Immature natural killer cell (primary cell): Measurements from ENCODE around the gene TEAD3. TPM values are rescaled to one million over a fixed set of nuclear protein-coding genes. Genes with fewer than 3 reads are reported as not detected.
A peak's percentile ranks its signal among the peaks of the same experiment; 100 is the strongest.

Experiments used
- DNase-seq, 3 donors: peaks; one replicate each; pipeline ENCODE4 v3.0.0; 2022; ENCODE audit warnings: mixed read lengths in 1 of 3
- H3K27ac Mint-ChIP-seq, 6 donors: one replicate each; pipeline ENCODE4 v1.8.0; 2020; ENCODE audit warnings: mixed read lengths in 6 of 6, mild to moderate bottlenecking in 5 of 6, inconsistent platforms in 4 of 6, moderate library complexity in 3 of 6
- H3K27me3 Mint-ChIP-seq, 3 donors: one replicate each; pipeline ENCODE4 v1.8.0; 2020 to 2021; ENCODE audit warnings: low read depth in 3 of 3, mild to moderate bottlenecking in 3 of 3, mixed read lengths in 3 of 3, moderate library complexity in 3 of 3, inconsistent platforms in 1 of 3
- H3K36me3 Mint-ChIP-seq, 3 donors: one replicate each; pipeline ENCODE4 v1.8.0; 2020; ENCODE audit warnings: mixed read lengths in 3 of 3, inconsistent platforms in 2 of 3, mild to moderate bottlenecking in 2 of 3
- H3K4me1 Mint-ChIP-seq, 2 donors: one replicate each; pipeline ENCODE4 v1.8.0; 2020; ENCODE audit warnings: inconsistent platforms in 2 of 2, mild to moderate bottlenecking in 2 of 2, mixed read lengths in 2 of 2, moderate library complexity in 1 of 2
- H3K4me3 Mint-ChIP-seq, 5 donors: one replicate each; pipeline ENCODE4 v1.8.0; 2020; ENCODE audit warnings: mild to moderate bottlenecking in 5 of 5, mixed read lengths in 5 of 5, inconsistent platforms in 3 of 5, moderate library complexity in 3 of 5
- H3K9me3 Mint-ChIP-seq, 6 donors: one replicate each; pipeline ENCODE4 v1.8.0; 2020; ENCODE audit warnings: mild to moderate bottlenecking in 6 of 6, mixed read lengths in 6 of 6, inconsistent platforms in 4 of 6, moderate library complexity in 3 of 6
- polyA plus RNA-seq, 3 donors: library from polyadenylated mRNA; unstranded; fragments of 300-500 nt; fragmentation: Illumina TruSeq; gene quantifications; one replicate each; pipeline ENCODE4 v1.2.3, GENCODE V29; 2021

Gene TEAD3
- polyA plus RNA-seq, 3 donors from 2014 or later, result not detected

DNA sequence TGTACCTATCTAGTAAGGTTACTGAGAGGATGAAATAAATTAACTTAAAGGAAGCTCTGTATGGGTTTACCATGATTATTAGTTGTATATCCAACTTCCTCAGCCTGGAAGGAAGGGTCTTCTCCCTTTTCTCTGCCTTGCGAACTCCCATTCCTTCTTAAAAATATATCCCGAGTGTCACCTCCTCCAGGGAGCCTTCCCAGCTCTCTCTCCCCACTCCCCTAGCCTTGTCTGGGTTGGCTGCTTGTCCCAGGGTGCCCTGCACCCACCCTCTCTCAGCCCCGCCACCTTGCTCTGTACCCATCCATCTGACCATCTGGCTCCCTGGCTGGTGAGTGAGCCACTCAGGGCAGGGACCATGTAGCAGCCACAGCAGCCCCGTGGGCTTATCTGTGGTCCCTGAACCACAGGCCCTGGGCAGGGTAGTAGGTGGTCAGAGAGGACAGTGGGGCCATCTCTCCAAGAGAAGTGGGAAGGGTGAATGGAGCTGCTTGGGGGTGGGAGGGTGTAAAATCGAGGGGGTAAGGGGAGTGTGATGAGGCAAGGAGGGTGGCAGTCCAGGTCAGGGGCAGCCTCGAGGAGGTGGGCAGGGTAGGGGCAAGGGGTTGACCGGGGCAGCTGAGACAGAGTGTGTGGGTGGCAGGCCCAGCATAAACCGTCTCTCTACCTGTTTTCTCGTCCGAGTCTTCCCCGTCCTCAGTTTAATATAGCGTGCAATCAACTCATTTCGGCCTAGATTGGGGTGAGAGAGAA lies 12.8 kb downstream of the TEAD3 start:
- H3K27me3 Mint-ChIP-seq, result peaks cover 2 to 4% (median 2%) of the 10 kb centered on the region in 3 donors
- no peak for DNase-seq

DNA sequence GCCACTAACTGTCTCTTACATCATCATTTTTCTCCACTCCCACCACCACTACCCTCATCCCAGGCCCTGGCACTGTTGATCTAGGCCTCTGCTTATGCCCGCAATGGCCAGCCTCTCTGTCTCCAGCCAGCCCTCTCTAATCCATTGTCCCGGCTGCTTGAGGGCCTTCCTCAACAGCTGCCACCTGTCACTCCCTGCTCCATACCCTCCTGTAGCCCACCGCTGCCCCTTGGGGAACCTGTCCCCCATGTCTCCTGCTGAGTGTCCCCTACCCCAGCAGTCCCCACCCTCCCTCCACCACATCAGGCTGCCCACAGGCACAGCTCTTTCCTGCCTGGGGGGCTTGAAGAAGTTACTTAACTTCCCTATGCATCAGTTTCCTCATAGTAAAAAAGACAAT lies 13.4 kb downstream of the TEAD3 start:
- Mint-ChIP-seq H3K4me3 (no peak overlapping the region), H3K27me3 (peaks cover 2 to 4% (median 4%) of the 10 kb centered on the region in 3 donors), H3K4me1 (peaks cover 0 to 3% of the 10 kb centered on the region in 2 donors), H3K36me3 (no peaks in the 10 kb centered on the region), H3K27ac (no peak overlapping the region), H3K9me3 (no peaks in the 10 kb centered on the region)
- DNase-seq, result no peak

More for the DNA sequence above, 12.8 kb downstream of the TEAD3 start:
- Mint-ChIP-seq H3K36me3 (no peaks in the 10 kb centered on the region), H3K4me1 (peaks cover 0 to 3% of the 10 kb centered on the region in 2 donors), H3K27ac (no peak overlapping the region), H3K9me3 (no peaks in the 10 kb centered on the region), H3K4me3 (no peak overlapping the region)

DNA sequence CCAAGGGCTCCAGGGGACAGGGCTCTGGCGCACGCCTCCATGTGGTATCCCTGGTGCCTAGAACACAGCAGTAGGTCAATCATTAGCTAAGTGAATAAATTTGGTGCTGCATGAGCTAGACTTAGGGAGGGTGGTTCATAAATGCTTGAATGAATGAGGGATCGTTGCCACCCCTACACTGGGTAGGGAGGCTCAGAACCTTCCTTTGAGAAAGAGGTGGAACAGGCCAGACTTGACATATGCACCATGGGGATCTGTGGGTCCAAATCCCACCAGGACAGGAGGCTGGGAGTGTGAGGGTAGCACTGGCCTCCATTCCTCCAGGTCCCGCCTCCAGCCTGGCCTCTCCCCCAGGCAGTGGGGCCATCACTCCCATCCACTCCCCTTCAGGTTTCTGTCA lies 13.8 kb downstream of the TEAD3 start:
- DNase-seq, result no peak
- Mint-ChIP-seq H3K27me3 (peaks cover 2 to 4% (median 4%) of the 10 kb centered on the region in 3 donors), H3K27ac (no peak overlapping the region), H3K4me1 (peaks cover 0 to 2% of the 10 kb centered on the region in 2 donors), H3K4me3 (no peak overlapping the region), H3K36me3 (no peaks in the 10 kb centered on the region), H3K9me3 (no peaks in the 10 kb centered on the region)

DNA sequence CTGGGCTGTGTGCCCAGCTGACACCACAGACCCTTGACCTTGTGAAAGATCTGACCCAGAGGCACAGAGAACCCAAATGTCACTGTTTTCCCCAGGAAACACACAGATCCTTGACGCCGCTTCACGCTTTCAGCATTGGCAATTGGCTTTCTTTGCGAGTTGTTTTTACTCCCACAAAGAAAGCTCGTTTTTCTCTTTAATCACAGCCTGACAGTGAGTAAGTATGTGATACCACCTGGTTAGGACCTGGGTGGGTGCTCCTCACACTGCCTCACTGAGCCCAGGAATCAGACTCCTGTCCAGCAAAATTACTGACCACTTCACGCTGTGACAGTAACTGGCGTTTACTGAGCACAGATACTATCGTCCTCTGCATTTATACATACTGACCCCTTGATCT lies 15.7 kb downstream of the TEAD3 start:
- Mint-ChIP-seq H3K4me3 (no peak overlapping the region), H3K9me3 (no peaks in the 10 kb centered on the region), H3K36me3 (no peaks in the 10 kb centered on the region), H3K27me3 (peaks cover 0 to 4% (median 4%) of the 10 kb centered on the region in 3 donors), H3K27ac (no peak overlapping the region), H3K4me1 (no peaks in the 10 kb centered on the region)
- no peak for DNase-seq

DNA sequence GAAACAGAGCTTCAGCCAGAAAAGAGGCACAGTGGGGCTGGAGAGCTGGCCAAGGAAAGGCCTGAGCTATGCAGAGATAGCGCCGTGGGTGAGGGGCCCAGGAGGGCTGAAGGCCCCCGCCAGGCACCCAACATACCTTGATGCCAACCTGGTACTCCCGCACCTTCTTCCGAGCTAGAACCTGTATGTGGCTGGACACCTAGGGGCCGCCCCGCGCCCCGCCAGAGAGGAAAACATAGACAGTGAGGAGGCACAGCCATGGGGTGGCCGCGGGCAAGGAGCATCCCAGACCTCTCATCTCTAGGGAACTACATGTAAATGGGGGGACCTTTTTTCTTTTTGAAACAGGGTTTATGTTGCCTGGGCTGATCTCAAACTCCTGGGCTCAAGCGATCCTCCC lies 16.7 kb downstream of the TEAD3 start:
- H3K4me3 Mint-ChIP-seq, result no peak overlapping the region
- no peaks in the 10 kb centered on the region for H3K9me3 Mint-ChIP-seq
- H3K27me3 Mint-ChIP-seq, result peaks cover 0 to 4% (median 4%) of the 10 kb centered on the region in 3 donors
- H3K36me3 Mint-ChIP-seq, result no peaks in the 10 kb centered on the region
- no peak overlapping the region for H3K27ac Mint-ChIP-seq
- DNase-seq, result no peak
- H3K4me1 Mint-ChIP-seq, result no peaks in the 10 kb centered on the region

DNA sequence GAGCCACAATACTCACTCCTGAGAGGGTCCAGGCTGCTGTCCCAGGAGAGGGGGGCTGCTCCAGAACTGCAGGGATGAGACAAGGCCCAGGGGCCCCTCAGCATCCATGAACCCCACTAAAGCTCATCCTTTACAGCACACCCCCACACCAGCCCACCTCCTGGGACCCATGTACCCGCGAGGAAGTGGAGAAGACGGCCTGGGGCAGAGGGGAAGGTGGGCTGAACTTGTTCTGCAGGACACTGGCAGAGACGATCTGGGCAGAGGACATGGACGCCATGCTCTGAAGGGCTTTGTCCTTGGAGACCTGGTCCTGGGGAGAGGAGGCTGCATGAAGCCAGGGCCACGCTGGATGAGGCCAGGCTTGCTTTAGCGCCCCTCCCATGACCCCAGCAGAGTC lies 18.6 kb downstream of the TEAD3 start:
- DNase-seq, result no peak
- no peak overlapping the region for H3K27ac Mint-ChIP-seq
- no peak overlapping the region for H3K4me3 Mint-ChIP-seq
- H3K27me3 Mint-ChIP-seq, result peaks cover 0 to 4% (median 4%) of the 10 kb centered on the region in 3 donors
- no peaks in the 10 kb centered on the region for H3K9me3 Mint-ChIP-seq
- H3K4me1 Mint-ChIP-seq, result no peaks in the 10 kb centered on the region
- H3K36me3 Mint-ChIP-seq, result peaks cover 0 to 3% (median 0%) of the 10 kb centered on the region in 3 donors

DNA sequence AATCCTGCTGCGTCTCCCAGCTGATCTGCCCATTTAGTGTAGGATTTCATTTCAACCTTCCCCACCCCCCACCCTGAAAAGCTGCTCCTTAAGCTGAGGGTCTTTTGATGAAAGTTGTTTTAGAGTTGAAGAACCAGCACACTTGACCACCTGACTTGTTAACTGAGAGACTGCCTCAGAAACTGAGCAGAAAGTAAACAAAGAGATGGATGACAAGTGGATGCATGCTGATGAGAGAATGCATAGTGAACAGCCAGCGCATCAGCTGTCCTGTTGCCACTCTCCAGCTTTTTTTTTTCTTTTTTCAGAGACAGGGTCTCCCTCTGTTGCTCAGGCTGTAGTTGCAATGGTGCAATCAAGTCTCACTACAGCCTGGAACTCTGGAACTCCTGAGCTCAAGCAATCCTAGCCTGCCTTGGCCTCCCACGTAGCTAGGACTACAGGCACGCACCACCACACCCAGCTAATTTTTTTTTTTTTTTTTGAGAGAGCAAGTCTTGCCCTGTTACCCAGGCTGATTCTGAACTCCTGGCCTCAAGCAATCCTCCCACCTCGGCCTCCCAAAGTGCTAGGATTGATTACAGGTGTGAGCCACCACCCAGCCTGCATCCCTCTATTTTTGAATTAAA lies 19.2 kb downstream of the TEAD3 start:
- no peak for DNase-seq
- Mint-ChIP-seq H3K36me3 (peaks cover 0 to 3% (median 0%) of the 10 kb centered on the region in 3 donors), H3K9me3 (no peaks in the 10 kb centered on the region), H3K4me3 (no peak overlapping the region), H3K27ac (peak overlapping the region in 2 of 6 donors; percentile 19 to 73), H3K4me1 (no peaks in the 10 kb centered on the region), H3K27me3 (peaks cover 0 to 4% (median 4%) of the 10 kb centered on the region in 3 donors)

DNA sequence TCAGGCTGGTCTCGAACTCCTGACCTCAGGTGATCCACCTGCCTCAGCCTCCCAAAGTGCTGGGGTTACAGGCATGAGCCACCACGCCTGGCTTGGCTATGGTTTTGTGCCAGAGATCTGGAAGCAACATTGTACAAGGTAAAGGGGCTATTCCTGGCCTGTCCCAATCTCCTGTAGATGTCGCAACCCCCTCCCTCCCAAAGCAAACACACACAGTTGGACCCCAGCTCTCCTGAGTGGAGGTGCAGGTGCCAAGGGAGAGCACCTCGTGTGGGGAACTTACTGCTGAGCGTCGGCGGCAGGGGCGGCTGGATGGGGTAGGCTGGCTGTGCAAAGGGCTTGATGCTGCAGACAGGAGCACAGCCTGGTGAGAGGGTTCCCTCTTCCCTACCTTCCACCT lies 19.9 kb downstream of the TEAD3 start:
- no peak overlapping the region for H3K27ac Mint-ChIP-seq
- H3K9me3 Mint-ChIP-seq, result no peaks in the 10 kb centered on the region
- no peak for DNase-seq
- peaks cover 0 to 3% (median 0%) of the 10 kb centered on the region in 3 donors for H3K36me3 Mint-ChIP-seq
- peaks cover 0 to 4% (median 4%) of the 10 kb centered on the region in 3 donors for H3K27me3 Mint-ChIP-seq
- H3K4me3 Mint-ChIP-seq, result no peak overlapping the region
- H3K4me1 Mint-ChIP-seq, result peaks cover 2 to 5% of the 10 kb centered on the region in 2 donors

DNA sequence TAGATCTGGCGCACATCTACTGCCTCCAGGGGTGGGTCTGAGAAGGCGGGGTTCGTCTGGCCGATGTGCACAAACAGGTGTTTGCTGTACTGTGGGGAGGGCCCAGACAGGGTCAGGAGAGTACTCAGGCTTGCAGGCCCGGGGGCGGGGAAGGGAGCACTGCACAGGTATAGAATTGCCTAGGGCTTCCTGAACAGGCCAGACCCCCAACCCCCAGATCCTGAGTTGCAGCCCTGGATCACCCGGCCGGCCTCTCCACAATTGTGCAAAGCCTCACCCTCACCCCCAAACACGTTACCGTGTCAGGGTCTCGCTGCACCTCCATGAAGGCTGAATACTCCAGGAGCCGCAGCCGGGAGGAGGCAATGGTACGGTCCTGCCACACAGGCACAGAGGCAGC lies 20.9 kb downstream of the TEAD3 start:
- no peak overlapping the region for H3K27ac Mint-ChIP-seq
- H3K36me3 Mint-ChIP-seq, result peaks cover 0 to 3% (median 2%) of the 10 kb centered on the region in 3 donors
- DNase-seq, result no peak

DNA sequence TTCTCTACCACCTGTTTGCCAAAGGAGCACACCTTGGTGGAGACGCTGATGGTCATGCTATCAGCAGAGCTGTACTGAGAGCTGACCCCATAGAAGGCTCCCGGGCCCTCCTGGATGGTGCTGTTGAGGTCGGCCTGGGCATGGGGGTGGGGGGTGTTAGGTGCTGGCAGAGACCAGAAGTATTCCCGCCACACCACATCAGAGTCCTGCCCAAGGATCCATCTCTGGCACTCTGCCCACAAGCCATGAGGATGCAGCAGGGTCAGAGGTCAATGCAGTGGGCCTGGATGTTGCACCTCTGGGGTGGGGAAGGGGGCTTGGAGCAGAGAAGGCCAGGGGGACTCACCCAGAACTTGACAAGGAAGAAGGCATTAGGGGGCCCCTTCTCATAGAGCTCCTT lies 21.3 kb downstream of the TEAD3 start:
- H3K27me3 Mint-ChIP-seq, result peaks cover 0 to 4% (median 3%) of the 10 kb centered on the region in 3 donors
- peaks cover 11 to 14% of the 10 kb centered on the region in 2 donors for H3K4me1 Mint-ChIP-seq
- no peak overlapping the region for H3K27ac Mint-ChIP-seq
- H3K36me3 Mint-ChIP-seq, result peaks cover 3 to 6% (median 3%) of the 10 kb centered on the region in 3 donors
- H3K4me3 Mint-ChIP-seq, result no peak overlapping the region
- no peak for DNase-seq
- no peaks in the 10 kb centered on the region for H3K9me3 Mint-ChIP-seq

More for the DNA sequence above, 20.9 kb downstream of the TEAD3 start:
- Mint-ChIP-seq H3K27me3 (peaks cover 0 to 4% (median 4%) of the 10 kb centered on the region in 3 donors), H3K9me3 (no peaks in the 10 kb centered on the region), H3K4me3 (no peak overlapping the region), H3K4me1 (peaks cover 7 to 10% of the 10 kb centered on the region in 2 donors)

DNA sequence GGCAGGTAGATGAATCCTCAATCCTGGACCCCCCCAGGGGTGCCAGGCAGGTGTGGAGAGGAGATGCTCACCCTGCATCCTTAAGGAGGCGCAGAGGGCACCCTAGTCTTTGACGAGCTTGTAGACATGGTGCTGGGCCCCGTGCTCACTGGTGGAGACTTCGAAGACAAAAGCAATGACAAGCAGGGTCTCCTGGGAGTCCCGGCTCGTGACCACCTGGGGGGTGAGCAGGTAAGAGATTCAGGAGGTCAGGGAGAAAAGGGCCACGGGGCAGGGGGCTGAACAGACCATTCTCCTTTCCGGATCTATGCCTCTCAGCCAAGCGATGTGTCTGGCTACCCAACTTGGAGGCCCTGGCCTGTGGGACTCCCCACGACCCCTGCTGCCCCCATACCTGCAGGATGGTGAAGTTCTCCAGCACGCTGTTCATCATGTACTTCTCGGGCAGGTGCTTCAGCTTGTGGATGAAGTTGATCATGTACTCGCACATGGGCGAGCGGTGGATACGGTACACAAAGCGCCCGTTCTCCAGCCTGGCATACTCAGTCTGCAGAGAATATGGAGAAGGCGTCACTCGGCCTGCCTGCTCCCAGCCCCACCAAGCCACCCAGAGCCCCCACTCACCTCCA lies 21.8 kb downstream of the TEAD3 start:
- Mint-ChIP-seq H3K27ac (no peak overlapping the region), H3K4me1 (peaks cover 16 to 19% of the 10 kb centered on the region in 2 donors), H3K9me3 (no peaks in the 10 kb centered on the region), H3K4me3 (no peak overlapping the region), H3K36me3 (peaks cover 4 to 11% (median 5%) of the 10 kb centered on the region in 3 donors), H3K27me3 (peaks cover 0 to 4% (median 2%) of the 10 kb centered on the region in 3 donors)
- DNase-seq, result no peak

DNA sequence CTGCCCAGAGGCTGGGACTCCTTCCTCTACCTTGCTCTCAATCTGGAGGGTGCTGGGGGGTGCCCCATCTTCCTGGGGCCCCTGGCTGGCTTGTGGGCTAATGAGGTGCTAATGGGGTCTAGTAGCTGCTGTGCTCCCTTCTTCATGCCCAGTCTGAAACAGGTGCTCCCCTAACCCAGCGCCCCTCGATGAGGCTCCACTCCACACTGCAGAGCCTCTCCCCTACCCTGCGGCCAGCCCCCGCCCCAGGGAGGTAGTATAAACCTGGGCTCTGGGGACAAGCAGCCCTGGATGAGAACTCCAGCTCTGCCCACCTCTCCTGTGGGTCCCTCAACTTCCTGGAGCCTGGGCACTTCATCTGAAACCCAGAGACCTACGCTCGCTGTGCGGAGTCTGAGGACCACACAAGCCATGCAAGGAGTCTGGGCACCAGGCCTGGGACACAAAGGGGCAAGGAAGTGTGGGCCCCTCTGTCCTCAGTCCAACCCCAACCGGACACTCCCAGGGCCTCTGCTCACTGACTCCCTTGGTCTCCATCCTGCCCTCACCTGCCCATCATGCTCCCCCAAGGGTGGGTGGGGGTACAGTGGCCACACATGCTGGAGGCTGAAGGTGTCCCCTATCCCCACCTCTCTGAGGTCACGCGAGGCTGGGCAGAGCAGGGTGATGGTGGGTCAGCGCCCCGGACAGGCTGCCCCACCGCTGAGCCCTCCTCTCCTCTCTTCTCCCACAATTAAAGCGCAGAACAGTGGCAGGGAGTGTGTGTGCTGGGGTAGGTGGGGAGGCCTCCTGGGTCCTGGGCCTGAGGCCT lies 22.5 kb downstream of the TEAD3 start:
- Mint-ChIP-seq H3K27me3 (peaks cover 0 to 5% (median 2%) of the 10 kb centered on the region in 3 donors), H3K4me1 (peaks cover 23 to 26% of the 10 kb centered on the region in 2 donors), H3K4me3 (no peak overlapping the region), H3K36me3 (peaks cover 8 to 18% (median 11%) of the 10 kb centered on the region in 3 donors), H3K27ac (peak overlapping the region in 1 of 6 donors; percentile 77), H3K9me3 (no peaks in the 10 kb centered on the region)
- DNase-seq, result no peak

DNA sequence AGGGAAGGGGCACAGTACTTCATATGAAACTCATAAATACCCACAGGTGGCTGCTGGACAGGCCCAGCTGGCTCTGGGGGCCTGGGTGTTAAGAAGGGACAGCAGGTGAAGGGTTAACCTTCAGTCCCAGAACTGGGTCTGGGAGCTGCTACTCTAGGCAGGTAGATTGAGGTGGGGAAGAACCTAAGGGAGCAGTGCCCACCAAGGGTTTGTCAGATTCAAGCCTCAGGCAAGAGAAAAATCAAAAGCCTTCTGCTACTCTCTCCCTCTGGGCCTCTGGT lies 23.1 kb downstream of the TEAD3 start:
- Mint-ChIP-seq H3K36me3 (peaks cover 9 to 20% (median 11%) of the 10 kb centered on the region in 3 donors), H3K4me1 (peaks cover 27 to 30% of the 10 kb centered on the region in 2 donors), H3K27ac (peak overlapping the region in 1 of 6 donors; percentile 29), H3K27me3 (peaks cover 0 to 5% (median 2%) of the 10 kb centered on the region in 3 donors), H3K9me3 (no peaks in the 10 kb centered on the region), H3K4me3 (no peak overlapping the region)
- DNase-seq, result no peak
